ENCODE results near the gene LGALS9. TPM values are rescaled to one million over a fixed set of nuclear protein-coding genes. Genes with fewer than 3 reads are reported as not detected.

Gene LGALS9
- total RNA-seq, 1 donor from 2014 or later, result 7.2 TPM

DNA sequence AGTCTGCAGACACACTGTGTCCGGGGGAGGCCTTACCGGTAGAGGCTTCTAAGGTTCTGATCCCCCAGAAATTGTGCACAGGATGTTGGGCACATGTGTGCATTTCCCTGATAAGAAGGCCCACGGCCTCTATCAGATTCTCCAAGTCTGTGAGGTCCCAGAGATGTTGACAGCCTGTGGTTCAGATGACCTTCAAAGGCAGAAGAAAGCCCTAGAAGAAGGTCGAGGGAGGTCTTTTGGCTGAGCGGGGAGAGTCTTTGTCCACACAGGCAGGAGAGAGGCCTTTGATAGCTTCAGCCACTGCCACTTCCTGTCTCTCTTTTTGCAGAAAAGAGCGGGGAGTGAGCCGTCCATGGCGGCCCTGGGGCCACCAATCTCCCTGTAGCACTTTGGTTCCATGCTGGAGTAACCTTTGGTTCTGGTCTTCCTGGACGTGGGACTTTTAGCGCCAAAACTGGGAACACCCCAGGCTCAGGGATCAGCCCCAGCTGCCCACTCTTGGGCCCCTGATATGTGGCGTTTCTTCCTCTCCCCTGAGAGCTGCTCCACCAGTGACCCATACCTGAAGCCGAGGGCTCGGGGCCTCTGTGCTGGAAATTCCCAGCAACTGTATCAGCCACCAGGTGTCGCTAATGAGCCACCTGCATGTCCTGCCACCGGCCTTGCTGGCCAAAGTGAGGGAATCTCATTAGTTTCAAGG lies 28.1 kb upstream of the LGALS9 start:
- no peak for DNase-seq (ENCODE audit: low read depth, low spot score)

DNA sequence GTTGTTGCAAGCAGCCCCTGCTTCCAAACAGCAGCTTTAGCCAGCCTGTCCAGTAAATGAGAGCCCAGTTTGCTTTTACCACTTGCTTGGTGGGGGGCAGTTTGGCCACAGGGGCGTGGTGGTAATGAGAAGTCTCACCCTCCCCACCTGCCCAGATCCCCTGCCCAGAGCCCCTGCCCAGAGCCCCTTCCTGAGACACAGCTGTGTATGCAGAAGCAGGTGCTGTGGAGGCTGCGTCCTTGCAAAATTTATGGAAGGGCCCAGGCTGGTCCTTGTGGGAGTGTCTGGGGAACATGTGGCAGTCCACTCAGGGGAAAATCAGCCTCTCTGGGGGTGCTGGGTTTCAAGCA lies 27.6 kb upstream of the LGALS9 start:
- no peak for DNase-seq (ENCODE audit: low read depth, low spot score)

DNA sequence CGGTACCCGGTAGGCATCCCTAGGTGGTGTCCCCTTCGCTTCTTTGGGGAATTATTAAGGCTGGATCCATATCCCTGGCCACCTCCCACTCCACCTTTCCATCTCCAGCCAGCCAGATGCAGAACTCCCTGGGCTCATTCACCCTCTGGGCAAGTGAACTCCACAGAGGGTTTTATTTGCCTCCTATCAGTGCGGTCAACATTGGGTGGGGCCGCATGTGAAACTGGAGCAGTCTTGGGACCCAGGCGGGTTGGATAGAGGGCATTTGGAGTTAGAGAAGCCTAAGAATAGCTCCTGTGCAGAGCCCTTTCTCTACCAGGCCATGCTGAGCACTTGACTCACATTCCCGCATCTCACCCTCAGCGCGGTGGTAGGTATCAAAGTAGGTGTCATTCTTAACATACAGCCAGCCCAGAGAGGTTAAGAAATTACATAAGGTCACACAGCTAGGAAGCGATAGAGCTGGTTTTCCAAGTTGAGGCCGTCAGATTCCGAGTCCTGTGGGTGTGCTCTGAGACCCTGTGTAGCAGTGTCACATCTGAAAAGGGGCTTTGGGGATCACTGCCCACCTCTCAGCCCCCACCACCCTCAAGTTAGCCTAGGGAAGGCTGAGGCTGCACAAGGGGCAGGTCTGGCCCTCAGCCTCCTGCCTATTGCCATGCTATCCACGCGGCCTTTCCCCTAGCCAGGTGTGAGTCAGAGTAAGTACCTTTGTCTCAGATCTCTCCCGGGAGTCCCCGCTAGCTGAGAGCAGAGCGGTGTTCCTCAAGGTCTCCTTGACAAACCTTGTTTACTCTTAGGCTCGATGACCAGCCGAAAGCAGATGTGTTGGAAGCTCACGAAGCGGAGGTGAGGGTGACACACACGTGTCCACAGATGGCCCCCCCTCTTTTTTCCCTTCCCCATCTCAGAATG lies 26.9 kb upstream of the LGALS9 start:
- no peak for DNase-seq (ENCODE audit: low read depth, low spot score)

DNA sequence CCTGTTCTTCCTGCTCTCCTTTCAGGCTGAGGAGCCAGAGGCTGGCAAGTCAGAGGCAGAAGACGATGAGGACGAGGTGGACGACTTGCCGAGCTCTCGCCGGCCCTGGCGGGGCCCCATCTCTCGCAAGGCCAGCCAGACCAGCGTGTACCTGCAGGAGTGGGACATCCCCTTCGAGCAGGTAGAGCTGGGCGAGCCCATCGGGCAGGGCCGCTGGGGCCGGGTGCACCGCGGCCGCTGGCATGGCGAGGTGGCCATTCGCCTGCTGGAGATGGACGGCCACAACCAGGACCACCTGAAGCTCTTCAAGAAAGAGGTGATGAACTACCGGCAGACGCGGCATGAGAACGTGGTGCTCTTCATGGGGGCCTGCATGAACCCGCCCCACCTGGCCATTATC lies 25.6 kb upstream of the LGALS9 start:
- no peak for DNase-seq (ENCODE audit: low read depth, low spot score)

DNA sequence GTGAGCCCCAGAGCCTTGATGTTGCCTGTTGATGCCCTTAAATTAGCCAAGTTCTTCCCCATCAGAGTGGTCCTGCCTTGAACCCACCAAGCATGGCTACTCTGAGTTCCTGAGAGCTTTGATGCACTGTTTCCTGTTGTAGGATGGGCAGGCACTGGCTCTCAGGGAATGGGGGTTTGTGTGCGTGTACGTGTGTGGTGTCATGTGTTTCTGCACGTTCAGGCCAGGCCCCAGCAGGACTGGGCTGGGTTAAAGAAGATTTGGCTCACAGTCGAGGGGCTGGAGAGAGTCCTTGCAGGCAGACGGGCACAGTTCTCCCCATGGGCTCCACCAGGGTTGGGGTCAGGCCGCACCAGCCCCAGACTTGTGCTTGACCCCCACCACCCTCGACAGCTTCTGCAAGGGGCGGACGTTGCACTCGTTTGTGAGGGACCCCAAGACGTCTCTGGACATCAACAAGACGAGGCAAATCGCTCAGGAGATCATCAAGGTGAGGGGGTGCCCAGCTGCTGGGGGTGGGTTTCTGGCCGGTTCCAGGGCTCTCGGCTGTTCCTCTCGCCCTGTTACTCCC lies 23.4 kb upstream of the LGALS9 start:
- no peak for DNase-seq (ENCODE audit: low read depth, low spot score)

DNA sequence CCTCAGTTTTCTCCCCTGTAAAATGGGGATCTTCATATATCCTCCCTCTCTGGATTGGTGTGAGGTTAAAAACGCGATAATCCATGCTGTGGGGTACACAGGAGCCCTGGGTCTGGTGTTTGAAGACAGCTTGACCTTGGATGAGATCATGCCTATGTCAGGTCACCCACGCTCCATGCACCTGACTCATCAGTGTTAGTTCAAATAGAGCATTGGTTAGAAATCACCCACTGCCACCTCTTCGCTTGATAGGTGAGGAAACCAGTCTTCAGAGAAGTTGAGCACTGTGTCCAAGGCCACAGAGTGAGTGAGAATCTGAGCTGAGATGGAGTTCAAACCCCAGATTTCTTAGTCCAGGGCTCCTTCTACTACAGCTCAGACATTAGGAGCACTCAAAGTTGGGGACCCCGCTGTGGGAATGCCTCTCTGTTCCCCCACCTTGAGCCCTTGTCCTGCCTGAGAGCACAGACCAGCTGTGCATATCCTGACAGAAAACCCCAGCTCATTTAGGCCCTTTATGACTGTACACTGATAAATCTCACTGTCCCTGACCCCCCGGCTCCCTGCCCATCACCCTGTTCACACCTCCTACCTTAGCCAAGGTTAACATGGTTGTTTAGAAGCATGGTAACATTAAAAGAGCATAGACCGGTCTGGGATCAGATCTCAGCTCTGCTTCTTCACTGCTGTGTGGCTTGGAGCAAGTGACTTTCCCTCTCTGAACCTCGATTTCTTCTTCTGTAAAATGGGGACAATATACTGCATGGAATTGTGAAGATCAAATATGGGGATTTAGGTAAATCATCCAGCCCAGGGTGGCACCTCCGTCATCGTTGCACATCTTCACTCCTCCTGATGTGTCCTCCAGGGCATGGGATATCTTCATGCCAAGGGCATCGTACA lies 22.4 kb upstream of the LGALS9 start:
- DNase-seq (ENCODE audit: low read depth, low spot score), result no peak

DNA sequence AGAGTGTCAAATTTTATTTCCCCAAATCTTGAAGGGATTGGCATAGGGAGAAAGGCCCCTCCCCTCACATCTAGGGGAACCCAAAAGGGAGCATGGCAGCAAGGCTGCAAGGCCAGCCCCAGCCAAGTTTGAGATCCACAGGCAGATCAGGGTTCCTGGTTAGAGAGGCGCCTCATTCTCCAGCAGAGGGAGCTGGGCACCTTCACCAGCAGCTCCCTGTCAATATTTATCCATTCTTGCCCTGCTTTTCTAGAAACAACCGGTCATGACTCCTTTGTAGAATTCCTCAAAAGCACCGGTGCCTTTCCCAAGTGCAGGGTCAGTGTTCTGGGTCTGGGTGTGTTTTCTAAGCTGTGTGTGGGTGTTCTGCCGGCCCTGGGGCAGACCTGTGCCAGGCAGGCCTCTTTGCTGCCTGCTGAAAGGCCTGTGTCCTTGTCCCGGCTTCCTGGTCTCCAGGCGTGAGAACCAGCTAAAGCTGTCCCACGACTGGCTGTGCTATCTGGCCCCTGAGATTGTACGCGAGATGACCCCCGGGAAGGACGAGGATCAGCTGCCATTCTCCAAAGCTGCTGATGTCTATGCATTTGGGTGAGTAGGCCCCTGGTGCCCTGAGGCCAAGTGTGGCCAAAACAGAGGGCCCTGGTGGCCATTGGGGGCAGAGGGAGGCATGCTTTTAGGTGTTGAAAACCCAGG lies 21.2 kb upstream of the LGALS9 start:
- DNase-seq (ENCODE audit: low read depth, low spot score), result no peak

DNA sequence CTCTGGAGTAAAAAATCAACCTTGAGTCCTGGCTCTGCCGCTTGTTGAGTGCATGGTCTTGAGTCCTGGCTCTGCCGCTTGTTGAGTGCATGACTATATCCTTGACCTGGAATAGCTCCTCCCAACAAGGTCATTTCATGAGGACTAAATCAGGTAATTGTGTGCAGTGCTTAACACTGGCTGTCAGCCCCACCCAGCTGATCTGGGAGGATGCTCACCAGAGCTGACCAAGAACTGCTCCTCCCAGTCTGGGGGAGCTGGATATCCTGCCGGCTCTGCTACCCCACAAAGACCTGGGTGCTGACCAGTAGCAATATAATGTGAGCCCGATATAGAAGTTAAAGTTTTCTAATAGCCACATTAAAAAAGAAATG lies 20.7 kb upstream of the LGALS9 start:
- no peak for DNase-seq (ENCODE audit: low read depth, low spot score)

DNA sequence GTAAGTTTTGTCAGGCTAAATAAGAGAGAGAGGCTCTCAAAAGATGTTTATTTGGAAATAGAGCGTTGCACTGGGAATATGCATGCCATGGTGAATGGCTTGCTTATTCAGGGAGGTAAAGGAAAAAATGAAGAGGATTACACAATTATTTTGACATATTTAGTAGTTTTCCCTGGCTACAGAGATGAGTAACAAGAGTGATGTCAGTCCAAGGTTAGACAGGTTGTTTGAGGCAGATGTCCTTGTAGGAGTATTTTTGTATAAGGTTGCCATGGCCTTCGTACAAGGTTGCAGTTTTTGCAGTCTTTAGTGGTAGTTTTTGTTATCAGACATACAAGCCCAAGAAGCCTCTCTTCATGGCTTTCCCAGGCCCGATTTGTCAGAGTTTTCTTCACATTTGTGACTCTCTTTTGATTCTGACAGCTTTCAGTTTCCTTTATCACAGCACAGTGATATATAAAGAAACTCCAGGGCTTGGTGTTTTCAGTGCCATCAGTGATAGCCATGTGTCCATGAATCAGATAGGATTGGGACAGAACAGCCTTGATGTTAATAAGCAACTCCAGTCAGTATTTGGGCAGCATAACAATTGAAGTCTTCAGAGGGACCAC lies 18.7 kb upstream of the LGALS9 start:
- DNase-seq (ENCODE audit: low read depth, low spot score), result no peak

DNA sequence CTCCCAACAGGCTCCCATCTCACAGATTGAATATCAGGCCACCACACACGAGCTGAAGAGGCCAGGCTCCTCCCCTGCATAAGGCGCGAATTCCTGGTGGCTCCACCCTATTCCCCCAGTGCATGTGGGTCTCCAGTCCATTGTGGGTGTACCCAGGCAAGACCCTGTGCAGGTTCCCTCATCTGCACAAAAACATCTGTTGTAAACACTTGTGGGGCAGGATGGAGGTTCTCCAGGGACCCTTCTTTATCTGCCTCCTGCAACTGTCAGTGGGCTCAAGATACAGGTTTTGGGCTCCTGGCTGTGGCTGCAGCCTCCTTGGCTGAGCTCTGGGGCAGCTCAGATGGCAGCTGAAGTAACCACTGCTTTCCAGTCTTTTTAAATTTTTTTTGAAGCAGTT lies 17.6 kb upstream of the LGALS9 start:
- DNase-seq (ENCODE audit: low read depth, low spot score), result no peak

DNA sequence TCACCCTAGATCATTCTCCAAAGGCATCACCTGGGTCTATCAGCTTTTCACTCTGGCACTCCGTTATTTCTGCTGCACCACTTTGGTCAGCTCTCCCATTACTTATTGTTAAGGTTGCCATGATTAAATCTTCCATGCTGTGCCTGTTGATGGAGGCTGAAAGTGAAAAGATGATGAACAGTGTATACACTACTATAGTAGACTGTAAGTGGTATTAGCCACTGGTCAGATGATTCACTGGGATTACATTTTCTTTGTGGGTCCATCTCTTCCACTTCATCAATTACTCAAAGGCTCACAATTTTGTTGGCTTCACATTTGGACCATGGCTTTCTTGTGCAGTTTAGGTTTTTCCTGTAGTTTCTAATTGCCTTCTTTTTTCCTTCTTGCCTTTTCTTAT lies 15.9 kb upstream of the LGALS9 start:
- DNase-seq (ENCODE audit: low read depth, low spot score), result no peak

DNA sequence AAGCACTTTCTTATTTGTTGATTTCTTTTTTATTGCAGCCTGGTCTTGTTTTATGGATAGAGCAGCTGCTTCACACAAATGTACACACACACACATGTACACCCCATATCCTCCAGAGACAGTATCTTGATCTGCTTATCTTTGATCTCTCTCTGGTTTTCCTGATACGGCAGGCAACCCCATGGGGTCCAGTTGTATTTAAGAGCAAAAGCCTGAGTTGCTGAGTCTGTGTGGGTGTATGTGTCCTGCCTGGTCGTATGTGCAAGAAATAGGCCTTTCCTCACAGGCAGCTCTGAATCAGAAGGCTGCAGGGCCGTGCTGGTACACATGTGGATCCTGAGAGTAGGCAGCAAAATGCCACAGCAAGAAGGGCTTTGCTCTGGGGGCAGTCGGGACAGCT lies 14.6 kb upstream of the LGALS9 start:
- DNase-seq (ENCODE audit: low read depth, low spot score), result no peak

DNA sequence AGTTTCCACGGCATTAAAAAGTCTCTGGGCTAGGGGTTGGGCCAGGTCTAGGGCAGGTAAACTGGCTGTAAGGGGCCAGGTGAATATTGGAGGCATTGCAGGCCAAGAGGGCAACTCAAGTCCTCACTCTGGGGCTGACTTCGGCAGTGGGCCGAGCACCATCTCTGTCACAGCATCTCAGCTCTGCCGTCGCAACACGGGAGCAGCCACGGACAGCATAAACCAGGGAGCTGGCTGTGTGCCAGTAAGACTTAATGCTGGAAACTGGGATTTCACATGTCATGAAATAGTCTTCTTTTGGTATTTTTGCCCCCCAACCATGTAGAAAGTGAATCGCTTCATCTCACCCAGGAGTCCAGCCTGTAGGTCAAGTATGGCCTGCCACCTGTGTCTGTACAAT lies 12.6 kb upstream of the LGALS9 start:
- DNase-seq (ENCODE audit: low read depth, low spot score), result no peak

DNA sequence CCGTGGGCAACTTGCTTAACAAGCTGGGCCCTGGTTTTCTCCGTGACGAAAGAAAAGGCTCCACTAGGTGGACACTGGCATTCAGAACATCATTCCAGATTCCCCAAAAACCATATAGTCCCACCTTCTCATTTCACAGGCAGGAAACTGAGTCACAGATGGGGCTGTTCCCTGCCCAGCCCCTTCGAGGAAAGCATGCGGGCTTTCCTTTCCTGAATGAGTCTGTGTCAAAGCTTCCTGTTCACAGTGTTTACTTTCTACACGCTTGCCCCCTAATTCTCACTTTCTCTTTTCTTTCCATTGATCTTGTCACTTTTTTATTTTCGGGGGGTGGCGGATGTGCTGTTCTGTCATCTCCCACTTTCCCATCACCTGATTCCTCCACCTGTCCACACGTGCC lies 10.3 kb upstream of the LGALS9 start:
- no peak for DNase-seq (ENCODE audit: low read depth, low spot score)

DNA sequence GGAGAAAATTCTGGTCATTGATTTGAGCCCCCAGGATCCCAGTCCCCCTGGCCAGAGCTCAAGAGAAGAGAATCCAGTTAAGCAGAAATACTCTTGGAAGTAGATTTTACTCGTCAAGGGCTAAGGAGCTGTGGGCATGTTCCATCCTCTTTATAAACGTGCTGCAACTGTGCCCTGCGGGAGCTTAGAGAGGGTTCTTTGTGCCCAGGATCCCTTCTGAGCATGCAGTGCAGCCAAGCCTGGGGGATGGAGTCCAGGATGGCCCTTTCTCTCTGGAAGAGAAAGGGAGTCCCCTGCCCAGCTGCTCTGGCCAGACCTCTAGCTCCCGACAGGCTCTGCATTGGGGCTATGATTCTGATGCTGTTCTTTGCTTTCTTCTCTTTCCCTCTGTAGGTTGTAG lies 9.5 kb upstream of the LGALS9 start:
- DNase-seq (ENCODE audit: low read depth, low spot score), result no peak

DNA sequence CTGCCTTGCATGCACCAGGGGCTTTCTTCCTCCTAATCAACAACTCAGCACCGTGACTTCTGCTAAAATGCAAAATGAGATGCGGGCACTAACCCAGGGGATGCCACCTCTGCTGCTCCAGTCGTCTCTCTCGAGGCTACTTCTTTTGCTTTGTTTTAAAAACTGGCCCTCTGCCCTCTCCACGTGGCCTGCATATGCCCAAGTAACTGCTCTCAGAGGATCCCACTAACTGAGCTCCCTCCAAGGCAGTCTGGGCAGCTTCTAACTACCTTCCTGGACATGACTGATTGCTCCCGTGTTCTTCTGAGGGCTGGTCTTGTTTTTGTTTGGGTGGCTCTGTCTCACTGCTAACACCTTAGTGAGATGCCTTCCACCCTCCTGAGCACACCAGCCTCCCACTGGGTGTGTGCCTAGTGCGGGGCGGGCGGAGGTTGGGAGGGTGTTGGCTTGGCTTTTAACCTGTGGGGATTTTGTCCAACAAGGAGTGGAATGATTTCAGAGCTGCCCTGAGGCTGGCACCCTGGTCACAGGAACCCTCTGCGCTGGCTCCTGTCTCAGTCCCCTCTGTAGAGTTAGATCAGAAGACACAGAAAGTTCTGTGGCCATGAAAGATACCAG lies 8.9 kb upstream of the LGALS9 start:
- DNase-seq (ENCODE audit: low read depth, low spot score), result no peak

DNA sequence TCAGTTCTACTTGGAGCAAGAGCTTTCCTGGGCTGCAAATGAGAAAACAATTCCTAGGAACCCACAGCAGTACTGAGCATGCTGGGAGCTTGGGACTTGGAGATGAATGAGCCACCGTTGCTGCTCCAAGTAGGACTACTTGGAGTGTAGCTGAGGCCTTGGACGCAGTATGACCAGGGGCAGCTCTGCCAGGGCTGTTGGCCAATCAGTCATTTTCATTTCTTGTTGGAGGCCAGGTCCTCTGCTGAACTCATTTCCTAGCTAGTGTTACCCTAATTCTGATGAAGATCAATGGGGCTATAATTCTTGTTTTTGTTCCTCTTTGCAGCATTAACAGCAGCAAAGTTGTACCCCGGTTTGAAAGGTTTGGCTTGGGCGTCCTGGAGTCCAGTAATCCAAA lies 8.0 kb upstream of the LGALS9 start:
- no peak for DNase-seq (ENCODE audit: low read depth, low spot score)

DNA sequence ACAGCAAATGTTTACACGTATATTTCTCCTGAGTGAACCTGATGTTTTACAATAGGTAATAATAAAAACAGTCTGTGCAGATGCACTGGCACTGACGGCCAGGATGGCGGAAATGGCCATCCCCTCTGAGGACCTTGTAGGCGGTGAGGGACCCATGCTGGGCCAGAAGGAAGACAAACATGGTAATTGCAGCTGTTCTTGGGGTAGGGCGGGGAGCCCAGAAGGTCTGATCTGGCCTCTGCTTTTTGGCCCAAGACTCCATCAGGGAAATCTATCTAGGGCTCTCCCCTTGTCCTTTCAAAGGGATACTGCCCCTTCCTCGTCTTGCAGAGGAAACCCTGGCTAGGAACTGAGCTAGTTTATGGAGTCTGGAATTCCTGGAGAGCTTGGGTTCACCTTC lies 7.4 kb upstream of the LGALS9 start:
- no peak for DNase-seq (ENCODE audit: low read depth, low spot score)

DNA sequence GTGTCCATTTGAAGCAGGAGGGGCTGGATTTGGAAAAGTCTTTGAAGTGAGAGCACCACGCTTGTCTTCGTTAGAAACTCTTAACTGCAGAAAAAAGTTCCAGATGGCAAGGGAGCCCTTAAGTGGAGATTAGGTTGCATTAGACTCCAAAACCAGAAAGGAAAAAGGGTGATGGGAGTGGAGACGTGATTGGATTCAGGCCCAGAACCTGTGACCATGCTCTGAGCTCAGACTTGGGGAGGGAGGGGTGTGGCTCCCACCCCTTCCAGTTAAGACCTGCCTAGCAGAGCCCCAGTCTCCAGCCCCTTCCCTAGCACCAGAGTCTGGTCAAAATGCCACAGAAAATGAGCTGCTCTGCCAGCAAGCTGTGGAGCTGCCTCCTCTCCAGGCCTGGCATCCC lies 6.4 kb upstream of the LGALS9 start:
- DNase-seq (ENCODE audit: low read depth, low spot score), result no peak

DNA sequence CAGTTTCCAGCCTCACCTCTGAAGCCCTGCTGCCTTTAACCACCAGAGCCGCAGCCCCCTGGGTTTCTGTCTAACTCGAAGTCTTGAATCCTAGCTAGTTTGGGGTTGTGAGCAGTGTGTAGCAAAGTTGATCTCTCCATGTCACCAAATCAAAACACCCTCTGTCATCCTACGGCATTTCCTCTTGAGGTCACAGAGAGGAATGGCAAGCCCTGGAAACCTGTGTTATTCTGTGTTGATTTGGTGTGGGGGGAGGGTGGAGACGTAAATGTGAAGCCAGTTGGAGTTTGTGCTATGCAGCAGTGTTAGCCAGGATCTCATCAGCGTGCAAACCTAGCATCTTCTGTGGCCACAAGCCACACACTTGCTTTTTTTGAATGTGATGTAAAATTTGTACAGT lies 5.1 kb upstream of the LGALS9 start:
- no peak for DNase-seq (ENCODE audit: low read depth, low spot score)
